Smooth muscle cell (in vitro differentiated cells): Measurements from ENCODE around the gene IMP4. TPM values are rescaled to one million over a fixed set of nuclear protein-coding genes. Genes with fewer than 3 reads are reported as not detected.

Source experiments
- DNase-seq: peaks from one replicate; lab custom pipeline; 2025; ENCODE audit not compliant: unreplicated experiment; lab: John Stamatoyannopoulos, UW
- H2AFZ ChIP-seq: fragments of 200-600 bp; sonication (generic); 2 replicates; pipeline ENCODE4 v1.6.0; 2016; ENCODE audit warnings: antibody characterized with exemption, low read depth, mild to moderate bottlenecking
- H3F3A ChIP-seq: fragments of 200-600 bp; sonication (generic); 2 replicates; pipeline ENCODE4 v1.6.0; 2017; ENCODE audit warnings: antibody characterized with exemption, low read depth
- H3K27ac ChIP-seq: fragments of 200-600 bp; sonication (generic); 2 replicates; pipeline ENCODE4 v1.5.1; 2016; ENCODE audit warnings: low read depth, mild to moderate bottlenecking
- H3K27me3 ChIP-seq: fragments of 200-600 bp; sonication (generic); 2 replicates; pipeline ENCODE4 v1.6.1; 2016; ENCODE audit warnings: low read depth, mild to moderate bottlenecking
- H3K36me3 ChIP-seq: fragments of 200-600 bp; sonication (generic); 2 replicates; pipeline ENCODE4 v1.5.1; 2016; ENCODE audit warnings: low read depth
- H3K4me1 ChIP-seq: fragments of 200-600 bp; sonication (generic); 2 replicates; pipeline ENCODE4 v1.5.1; 2016; ENCODE audit warnings: low read depth
- H3K4me2 ChIP-seq: fragments of 200-600 bp; sonication (generic); 2 replicates; pipeline ENCODE4 v1.6.0; 2016; ENCODE audit warnings: mild to moderate bottlenecking
- H3K4me3 ChIP-seq: fragments of 200-600 bp; sonication (generic); 2 replicates; pipeline ENCODE4 v1.5.1; 2016; ENCODE audit warnings: mild to moderate bottlenecking
- H3K79me2 ChIP-seq: fragments of 200-600 bp; sonication (generic); 2 replicates; pipeline ENCODE4 v1.6.0; 2016; ENCODE audit warnings: low read depth, mild to moderate bottlenecking
- H3K9ac ChIP-seq: fragments of 200-600 bp; sonication (generic); 2 replicates; pipeline ENCODE4 v1.6.0; 2016; ENCODE audit warnings: low read depth
- H3K9me3 ChIP-seq: fragments of 200-600 bp; sonication (generic); replicated peaks from 2 replicates; pipeline ENCODE4 v1.5.1; 2016; ENCODE audit warnings: low read depth
- H4K20me1 ChIP-seq: fragments of 200-600 bp; sonication (generic); 2 replicates; pipeline ENCODE4 v1.6.0; 2016; ENCODE audit warnings: low read depth
- CTCF ChIP-seq: fragments of 200-600 bp; sonication (generic); IDR thresholded peaks from 2 replicates; pipeline ENCODE4 v1.5.1; 2017; ENCODE audit warnings: borderline replicate concordance, mild to moderate bottlenecking, antibody characterized with exemption; ENCODE audit not compliant: insufficient read depth, poor library complexity, severe bottlenecking
- WGBS: methylation state at CpG from one replicate; pipeline ENCODE4 v1.1.7; 2016; ENCODE audit warnings: low lambda C conversion rate; 5-methylcytosine and 5-hydroxymethylcytosine counted together
- polyA plus RNA-seq: library from polyadenylated mRNA; unstranded; fragments of >200 nt; fragmentation: Nextera tagmentation; extraction: Ambion mirVana; gene quantifications from 2 replicates; pipeline ENCODE4 v1.2.1, GENCODE V29; 2016
- total RNA-seq: library from RNA; depleted of rRNA; stranded (reverse); fragments of >200 nt; gene quantifications from 2 replicates; pipeline ENCODE4 v1.2.3, GENCODE V29; 2014

Gene IMP4
- total and polyA plus RNA-seq, 2 experiments from 2014 or later, result 59.3 to 75.0 TPM

- no peak for TF ChIP-seq CTCF
- Histone ChIP-seq H3K4me1 (peaks cover 11% of the 10 kb centered on the region), H3K27me3 (no peaks in the 10 kb centered on the region), H3K27ac (no peak overlapping the region), H3F3A (peaks cover 6% of the 10 kb centered on the region), H3K9ac (no peak overlapping the region), H2AFZ (no peak overlapping the region), H3K4me2 (peak overlapping the region; percentile 9), H3K79me2 (no peaks in the 10 kb centered on the region), H4K20me1 (no peaks in the 10 kb centered on the region), H3K4me3 (peak overlapping the region; percentile 50), H3K9me3 (no peaks in the 10 kb centered on the region), H3K36me3 (no peaks in the 10 kb centered on the region)
- no peak for DNase-seq
- WGBS, result 90% methylated on average over 13 of the region's 13 CpGs
Measured at GRCh38 chr2:130336150-130336876, 6.4 kb upstream of the IMP4 start.

GRCh38 chr2:130336877-130337734 lies 5.6 kb upstream of the IMP4 start:
- H3K4me3 ChIP-seq, result peak overlapping the region; percentile 50
- H3K9me3 ChIP-seq, result no peaks in the 10 kb centered on the region
- 8% methylated on average over 29 of the region's 29 CpGs for WGBS
- H4K20me1 ChIP-seq, result no peaks in the 10 kb centered on the region
- no peak for TF ChIP-seq CTCF
- H3K79me2 ChIP-seq, result no peaks in the 10 kb centered on the region
- H3K27me3 ChIP-seq, result no peaks in the 10 kb centered on the region
- DNase-seq, result peak; percentile 80
- H3K4me1 ChIP-seq, result peaks cover 14% of the 10 kb centered on the region
- H3F3A ChIP-seq, result peaks cover 6% of the 10 kb centered on the region
- H3K9ac ChIP-seq, result peak overlapping the region; percentile 23
- no peaks in the 10 kb centered on the region for H3K36me3 ChIP-seq
- peak overlapping the region; percentile 76 for H3K27ac ChIP-seq
- H3K4me2 ChIP-seq, result peak overlapping the region; percentile 85
- peak overlapping the region; percentile 56 for H2AFZ ChIP-seq

- peak overlapping the region; percentile 85 for H3K4me2 ChIP-seq
- H3K36me3 ChIP-seq, result no peaks in the 10 kb centered on the region
- WGBS, result 29% methylated on average over 8 of the region's 8 CpGs
- peak overlapping the region; percentile 50 for H3K4me3 ChIP-seq
- H4K20me1 ChIP-seq, result no peaks in the 10 kb centered on the region
- no peak for DNase-seq
- H2AFZ ChIP-seq, result no peak overlapping the region
- H3K9me3 ChIP-seq, result no peaks in the 10 kb centered on the region
- peak overlapping the region; percentile 23 for H3K9ac ChIP-seq
- no peaks in the 10 kb centered on the region for H3K79me2 ChIP-seq
- peaks cover 14% of the 10 kb centered on the region for H3K4me1 ChIP-seq
- H3K27ac ChIP-seq, result peak overlapping the region; percentile 76
- TF ChIP-seq CTCF, result no peak
- peaks cover 6% of the 10 kb centered on the region for H3F3A ChIP-seq
- no peaks in the 10 kb centered on the region for H3K27me3 ChIP-seq
Measured at GRCh38 chr2:130337735-130338325, 4.9 kb upstream of the IMP4 start.
